Fibroblast of upper back skin (primary cell): ENCODE measurements around the gene GABBR2.
"Not testable (repeated sequence)": the region's sequence is repeated elsewhere in the genome, so short reads cannot be mapped to it uniquely, and the experiment has no call there.

Experiments used
- DNase-seq: peaks from one replicate; pipeline ENCODE4 v3.0.0-alpha.2; 2013

Gene GABBR2

DNA sequence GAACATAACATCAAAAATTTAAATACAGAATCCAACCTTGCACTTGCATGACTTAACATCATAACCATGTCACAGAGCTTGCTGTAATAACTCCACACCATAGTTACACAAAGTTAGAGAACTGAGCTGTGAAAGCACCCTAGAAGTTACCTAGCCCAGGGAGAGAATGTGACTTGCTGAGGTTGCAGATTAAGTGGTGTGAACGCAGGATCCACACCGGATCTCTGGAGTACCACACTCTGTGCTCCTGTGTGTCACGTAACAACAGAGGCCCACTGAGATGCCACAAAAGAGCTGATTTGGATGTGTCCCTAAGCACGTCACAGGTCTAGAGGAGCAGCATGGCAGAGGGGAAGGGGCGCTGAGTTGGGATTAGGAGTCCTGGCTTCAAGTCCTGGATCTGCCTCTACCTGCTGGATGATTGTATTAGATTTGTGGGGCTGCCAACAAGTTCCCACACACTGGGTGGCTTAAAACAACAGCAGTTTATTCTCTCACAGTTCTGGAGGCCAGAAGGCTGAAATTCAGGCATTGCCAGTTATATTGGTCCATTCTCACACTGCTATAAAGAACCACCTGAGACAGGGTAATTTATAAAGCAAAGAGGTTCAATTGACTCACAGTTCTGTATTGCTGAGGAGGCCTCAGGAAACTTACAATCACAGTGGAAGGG lies 240.0 kb downstream of the GABBR2 start:
- no peak for DNase-seq

DNA sequence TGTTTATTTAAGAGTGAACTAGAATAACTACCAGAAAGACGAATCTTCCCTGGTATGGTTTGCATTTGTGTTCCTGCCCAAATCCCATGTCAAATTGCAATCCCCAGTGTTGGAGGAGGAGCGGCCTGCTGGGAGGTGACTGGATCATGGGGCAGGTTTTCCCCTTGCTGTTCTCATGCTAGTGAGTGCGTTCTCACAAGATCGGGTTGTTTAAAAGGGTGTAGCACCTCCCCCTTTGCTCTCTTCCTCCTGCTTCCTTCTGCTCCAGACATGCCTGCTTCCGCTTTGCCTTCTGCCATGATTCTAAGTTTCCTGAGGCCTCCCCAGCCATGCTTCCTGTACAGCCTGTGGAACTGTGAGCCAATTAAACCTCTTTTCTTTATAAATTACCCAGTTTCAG lies 242.9 kb downstream of the GABBR2 start:
- no peak for DNase-seq

DNA sequence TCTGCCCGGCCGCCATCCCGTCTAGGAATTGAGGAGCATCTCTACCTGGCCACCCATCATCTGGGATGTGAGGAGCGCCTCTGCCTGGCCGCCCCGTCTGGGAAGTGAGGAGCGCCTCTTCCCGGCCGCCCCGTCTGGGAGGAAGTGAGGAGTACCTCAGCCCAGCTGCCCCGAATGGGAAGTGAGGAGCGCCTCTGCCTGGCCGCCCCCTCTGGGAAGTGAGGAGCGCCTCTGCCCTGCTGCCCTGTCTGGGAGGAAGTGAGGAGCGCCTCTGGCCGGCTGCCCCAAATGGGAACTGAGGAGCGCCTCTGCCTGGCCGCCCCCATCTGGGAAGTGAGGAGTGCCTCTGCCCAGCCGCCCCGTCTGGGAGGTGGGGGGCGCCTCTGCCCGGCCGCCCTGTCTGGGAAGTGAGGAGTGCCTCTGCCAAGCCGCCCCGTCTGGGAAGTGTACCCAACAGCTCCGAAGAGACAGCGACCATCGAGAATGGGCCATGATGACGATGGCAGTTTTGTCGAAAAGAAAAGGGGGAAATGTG lies 244.5 kb downstream of the GABBR2 start:
- not testable (repeated sequence) for DNase-seq

DNA sequence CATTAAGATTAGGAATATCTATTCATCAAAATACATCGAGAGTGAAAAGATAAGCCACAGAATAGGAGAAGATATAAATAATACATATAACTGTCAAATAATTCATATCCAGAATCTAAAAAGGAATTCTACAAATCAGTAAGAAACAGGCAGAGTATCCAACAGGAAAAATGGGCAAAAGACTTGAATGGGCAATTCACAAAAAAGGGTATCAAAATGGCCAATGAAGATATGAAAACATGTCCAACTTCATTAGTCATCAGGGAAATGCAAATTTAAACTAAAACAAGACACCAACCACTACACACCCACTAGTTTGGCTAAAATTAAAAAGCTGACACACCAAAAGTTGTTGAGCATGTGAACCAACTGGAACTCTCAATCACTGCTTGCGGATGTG lies 246.4 kb downstream of the GABBR2 start:
- no peak for DNase-seq

DNA sequence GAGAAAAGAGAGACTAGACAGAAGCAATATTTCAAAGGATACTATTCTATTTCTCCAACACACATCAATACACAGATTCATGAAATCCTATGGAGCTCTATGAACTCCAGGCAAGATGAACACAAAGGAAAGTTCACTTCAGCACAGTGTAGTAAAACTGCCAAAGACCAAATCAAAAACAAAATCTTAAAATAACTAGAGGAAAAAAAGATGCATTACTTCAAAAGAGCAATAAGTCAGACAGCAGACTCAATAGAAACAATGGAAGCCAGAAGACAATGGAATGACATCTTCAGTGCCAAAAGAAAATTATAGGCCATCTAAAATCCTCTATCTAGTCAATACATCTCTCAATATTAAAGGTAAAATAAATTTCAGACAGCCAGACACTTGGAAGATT lies 248.0 kb downstream of the GABBR2 start:
- DNase-seq = no peak

DNA sequence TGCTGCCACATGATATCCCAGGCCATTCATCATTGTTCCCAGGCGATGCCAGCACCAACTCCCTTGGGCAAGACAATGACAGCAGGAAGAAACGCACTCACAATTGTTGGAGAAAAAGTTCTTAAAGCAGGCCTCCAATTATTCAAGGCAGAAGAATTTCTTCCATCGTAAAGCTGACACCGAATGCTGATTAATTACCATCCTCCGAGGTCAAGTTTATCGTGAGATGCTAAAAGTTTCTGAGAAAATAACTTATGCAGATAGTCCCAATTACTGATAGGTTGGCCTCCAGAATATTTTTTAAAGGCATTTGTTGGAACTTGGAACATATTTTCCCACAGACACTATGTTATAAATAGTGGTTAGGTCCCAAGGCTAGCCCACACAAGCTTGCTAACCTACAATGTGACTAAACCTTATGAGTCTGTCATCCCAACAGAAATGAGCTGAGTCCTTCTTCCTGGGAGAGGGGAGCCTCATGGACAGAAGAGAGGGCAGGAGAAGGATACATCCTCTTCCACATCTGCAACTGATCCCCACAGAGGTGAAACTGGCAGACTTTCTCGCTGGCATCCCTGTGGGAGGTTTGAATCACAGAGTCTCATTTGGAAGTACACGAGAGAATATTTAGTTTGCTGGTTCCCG lies 250.9 kb downstream of the GABBR2 start:
- DNase-seq = no peak

DNA sequence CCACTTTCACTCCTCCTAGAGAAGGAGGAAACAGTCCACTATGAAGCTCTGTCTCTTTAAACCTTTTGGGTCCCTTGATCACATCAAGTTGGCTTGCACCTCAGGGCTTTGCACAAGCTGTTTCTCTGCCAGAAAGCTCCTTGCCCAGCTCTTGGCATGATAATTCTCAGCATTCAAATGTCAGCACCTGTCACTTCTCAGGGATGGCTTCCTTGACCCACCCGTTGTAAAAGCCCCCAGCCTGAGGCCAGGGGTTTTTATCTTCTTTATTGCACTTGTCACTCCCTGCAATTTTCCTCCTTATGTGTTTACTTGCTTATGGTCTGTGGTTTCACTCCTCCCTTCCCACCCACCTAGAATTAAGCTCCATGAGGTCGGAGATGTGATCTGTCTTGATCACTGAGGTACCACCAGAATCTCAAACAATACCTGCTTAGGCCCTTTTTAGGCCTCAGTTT lies 252.6 kb downstream of the GABBR2 start:
- no peak for DNase-seq

DNA sequence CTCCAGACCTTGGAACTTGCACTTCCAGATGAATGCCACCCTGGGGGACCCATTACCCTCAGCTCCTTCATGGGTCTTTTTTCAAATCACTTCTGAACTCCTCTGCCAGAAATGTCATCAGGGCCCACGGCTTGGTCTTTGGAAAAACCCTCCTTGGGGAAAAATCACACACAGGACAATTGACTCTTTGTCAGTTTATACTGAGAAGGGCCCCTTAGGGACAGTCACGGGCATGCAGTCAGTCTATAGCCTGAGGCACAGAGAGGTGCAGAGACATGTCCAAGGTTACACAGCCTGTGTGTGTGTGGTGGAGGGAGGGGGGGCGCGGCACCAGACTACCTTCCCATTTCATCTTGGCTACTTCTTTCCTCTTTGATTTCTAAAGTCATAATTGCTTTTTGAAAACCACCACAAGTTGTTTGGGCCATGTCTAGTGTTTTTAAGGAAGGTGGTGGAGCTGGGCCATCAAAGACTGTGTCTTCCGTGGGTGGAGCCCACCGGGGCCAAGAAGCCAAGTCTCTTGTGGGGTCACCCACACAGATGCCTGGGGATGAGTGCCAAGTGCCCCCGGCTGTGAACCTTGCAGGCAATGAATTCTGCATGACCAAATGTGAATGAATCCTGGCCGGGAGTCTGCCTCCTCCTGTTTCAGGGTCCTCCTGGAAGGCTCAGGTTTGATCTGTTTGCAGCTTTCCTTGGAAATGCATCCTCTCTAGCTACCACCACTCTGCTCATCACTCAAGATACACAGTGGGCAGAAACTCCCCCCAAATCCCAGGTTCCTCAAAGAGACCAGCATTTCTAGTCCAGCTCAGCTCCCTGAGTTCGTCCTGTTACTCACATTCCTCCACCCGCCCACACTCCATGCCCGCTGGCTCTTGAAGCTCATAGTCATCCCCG lies 253.2 kb downstream of the GABBR2 start:
- peak; percentile 6 for DNase-seq

DNA sequence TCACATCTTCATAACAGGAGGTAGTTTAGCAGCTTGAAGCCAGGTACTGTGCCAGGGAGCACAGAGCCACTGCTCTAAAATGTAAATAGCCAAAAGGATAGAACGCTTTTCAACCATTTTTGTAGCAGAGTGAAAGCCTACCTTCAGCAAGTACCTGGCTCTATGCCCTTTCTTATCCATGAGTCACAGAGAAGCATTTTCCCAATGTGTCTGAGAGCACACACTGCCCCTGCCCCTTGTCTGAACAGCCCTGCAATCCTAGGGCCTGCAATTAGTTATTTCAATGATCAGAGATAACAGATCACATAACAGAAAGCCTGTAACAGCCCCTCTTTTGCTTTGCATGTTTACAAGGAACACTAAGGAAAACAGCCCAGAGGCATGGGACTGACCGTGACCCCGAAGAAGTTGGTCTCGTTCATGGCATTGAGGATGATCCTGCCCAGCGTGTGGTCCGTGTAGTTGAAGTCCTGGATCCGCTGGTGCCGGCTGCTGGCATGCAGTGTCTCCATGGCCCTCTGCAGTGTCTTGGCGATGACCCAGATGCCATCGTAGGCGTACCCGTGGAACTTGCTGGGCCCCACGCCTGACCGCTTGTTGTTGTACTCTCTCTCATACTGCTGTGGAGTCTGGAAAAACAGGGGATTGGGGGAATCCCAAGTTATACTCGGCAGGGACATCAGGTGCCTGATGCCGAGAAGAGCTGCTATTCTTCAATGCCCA lies 255.0 kb downstream of the GABBR2 start:
- DNase-seq = peak; percentile 13

DNA sequence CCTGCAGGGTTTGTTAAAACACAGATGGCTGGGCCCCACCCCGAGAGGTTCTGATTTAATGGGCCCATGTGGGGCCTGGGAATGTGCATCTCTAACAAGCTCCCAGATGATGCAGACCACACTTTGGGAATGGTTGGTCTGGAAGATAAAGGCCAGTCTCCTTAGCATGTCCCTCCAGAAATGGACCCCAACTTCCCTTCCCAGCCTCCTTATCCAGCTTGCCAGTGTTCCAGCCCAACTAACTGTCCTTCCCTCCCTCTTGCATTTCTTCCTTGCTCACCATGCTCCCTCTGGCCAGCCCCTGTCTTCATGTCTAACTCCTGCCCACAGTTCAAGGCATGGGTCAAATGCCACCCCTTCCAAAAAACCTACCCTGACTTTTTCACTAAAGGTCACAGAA lies 257.2 kb downstream of the GABBR2 start:
- DNase-seq = no peak

DNA sequence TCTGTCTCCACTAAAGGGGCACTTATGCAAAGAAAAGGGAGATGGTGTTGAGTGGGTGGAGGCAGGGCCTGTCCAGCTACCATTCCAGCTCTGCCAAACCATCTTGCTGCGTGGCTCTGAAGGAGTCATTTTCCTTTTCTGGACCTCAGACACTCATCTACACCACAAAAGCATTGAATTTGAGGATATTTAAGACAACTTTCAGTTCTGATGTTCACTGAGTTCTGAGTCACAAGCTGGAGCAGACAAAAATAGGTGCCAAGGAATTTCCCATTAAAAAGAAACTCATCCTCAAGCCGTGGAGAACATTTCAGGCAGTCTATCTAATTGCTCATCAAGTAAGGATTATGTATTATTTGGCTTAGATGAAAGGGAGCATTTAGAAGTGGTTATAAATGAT lies 258.2 kb downstream of the GABBR2 start:
- peak; percentile 41 for DNase-seq

DNA sequence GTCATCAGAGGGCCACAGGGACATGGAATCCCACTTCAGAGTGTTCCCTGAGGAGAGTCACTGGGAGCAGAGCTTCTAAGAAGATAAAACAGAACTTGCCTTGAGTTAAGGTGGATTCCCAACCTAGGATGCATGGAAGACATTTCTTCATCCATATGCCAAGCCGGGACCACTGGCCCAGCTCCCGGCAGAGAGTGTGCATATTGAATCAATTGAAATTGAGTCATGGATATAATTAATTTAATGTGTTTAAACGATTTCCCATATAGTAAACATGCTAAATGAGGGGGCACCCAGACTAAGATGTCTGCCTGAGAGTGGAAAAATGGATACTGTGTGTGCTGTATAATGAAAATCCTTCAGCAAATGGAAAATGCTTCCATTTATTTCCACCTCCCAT lies 258.9 kb downstream of the GABBR2 start:
- DNase-seq = peak; percentile 28

DNA sequence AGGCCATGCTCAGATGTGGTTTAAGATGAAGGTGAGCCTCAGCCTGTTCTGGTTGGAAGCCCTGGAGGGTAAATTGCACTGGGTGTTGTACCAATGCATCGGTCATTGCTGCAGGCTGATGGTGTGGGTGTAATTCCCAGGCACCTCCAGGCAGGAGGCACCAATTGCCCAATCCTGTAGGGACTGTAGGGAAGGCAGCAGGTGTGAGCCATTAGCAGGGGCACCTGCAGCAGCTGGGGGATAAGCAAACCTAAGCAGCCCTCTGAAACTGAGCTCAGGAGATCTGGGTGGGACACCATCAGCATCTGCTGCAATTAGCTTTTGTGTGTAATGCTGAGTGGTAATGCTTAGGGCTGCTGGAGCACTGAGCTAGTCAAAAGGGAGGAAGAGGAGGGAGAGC lies 263.2 kb downstream of the GABBR2 start:
- no peak for DNase-seq

DNA sequence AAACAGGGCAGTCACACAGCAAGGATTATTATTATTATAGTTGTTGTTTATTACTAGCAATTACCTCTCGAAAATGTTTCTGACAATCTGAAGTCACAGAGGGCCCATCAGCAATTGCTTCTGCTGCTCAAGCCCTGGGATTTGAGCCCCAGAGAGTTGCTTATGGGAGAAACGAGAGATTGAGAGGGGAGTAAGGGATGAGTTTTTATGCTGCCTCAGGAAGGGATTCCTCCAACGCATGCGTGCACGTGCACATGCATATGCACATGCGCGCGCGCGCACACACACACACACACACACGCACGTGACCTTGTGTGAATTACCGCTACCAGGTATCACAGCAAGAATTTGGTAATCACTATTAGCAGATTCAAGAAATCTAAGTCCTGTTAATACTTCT lies 264.1 kb downstream of the GABBR2 start:
- no peak for DNase-seq

DNA sequence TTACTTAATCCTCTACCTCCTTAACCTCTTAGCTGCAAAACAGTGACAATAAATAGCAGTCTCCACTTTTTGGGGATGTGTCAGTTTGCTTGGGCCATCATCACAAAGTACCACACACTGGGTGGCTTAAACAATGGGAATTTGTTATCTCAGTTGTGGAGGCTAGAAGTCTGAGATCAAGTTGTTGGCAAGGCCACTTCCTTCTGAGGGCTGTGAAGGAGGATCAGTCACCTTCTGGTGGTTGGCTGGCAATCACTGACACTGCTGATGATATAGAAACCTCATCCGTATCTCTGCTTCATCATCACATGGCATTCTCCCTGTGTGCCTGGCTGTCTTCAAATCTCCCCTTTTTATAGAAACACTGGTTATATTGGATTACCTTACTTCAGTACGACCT lies 266.2 kb downstream of the GABBR2 start:
- DNase-seq = no peak

DNA sequence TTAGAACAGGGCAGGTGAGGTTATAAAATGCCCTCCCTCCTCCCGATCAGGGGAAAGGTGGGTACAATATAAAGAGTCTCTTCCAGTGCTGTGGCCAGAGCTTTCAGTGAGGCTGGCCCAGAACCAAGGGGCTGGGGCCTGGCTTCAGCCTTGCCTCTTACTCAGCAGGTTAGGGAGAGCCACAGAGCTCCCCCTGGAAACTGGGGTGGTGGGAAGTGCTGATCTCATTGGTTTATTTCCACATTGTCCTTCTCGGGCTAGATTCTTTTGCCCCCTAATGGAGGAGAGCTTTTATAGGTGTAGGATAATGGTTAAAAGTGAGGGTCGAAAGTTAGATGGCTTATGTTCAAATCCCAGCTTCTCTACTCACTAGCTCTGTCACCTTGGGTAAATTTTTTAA lies 266.6 kb downstream of the GABBR2 start:
- no peak for DNase-seq

DNA sequence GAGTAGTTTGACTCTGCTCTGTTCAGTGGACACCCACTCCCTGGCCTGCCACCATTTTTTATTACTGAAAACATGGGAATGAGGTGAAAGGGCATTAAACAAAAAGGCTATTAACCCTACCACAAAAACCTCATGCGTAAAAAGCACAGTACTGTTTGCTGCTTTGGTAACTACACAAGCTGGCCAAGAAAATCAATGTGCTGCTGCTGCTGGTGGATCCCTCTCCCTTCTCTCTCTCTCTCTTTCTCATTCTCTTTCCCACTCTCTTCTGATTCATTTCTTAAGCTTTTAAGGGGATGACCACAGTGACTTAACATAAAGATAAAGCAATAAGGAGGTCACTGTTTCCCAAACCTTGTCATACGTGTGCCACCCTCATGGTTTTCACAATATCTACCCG lies 270.1 kb downstream of the GABBR2 start:
- no peak for DNase-seq

DNA sequence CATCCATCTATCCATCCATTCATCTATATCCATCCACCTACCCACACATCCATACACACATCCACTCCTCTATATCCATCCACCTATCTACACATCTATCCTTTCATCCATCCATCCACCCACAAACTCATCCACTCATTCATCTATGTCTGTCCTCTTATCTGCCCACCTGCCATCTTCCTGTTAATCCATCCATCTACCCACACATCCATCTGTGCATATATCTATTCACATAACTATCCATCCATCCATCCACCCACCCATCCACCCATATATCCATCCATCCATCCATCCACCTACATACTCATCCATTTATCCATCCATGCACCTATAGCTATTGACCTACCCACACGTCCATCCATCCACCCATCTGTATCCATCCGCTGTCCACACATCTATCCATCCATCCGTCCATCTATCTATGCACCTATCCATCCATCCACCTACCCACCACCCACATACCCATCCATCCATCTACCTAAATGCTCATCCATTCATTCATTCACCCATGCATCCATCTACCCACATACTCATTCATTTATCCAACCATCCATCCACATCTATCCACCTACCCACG lies 271.2 kb downstream of the GABBR2 start:
- DNase-seq = no peak

DNA sequence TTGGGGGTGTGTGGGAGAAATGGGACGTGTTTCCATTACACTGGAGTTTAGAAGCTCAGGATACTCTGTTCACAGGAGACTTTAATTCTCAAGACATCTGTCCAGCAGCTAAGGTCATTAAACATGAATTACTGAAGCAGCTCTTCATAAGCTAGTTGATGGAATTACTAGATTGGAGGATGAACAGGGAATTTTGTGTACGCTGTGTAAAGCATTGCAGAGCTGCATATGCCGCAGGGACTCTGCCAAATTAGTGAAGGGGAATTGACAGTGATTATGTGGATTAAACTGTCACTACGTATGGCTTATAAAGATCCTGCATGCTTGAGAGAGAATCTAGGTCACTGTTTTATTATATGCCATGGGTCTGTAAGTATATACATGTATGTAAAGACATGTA lies 275.8 kb downstream of the GABBR2 start:
- no peak for DNase-seq

DNA sequence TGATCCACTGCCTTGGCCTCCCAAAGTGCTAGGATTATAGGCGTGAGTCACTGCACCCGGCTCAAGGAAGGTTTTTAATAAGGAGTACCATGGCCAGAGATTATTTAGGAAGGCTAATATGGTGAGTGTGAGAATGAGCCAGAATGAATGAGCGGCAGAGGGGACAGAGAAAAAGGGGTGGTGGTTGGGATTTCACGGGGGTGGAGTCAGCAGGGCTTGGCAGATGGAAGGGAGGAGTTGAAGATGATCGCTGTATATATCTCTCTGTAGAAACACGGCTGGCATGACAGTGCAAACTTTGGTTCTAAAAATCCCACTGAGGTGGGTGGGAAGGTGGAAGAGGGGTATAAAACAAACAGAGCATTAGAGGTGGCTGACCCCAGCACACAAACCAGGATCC lies 276.6 kb downstream of the GABBR2 start:
- no peak for DNase-seq

DNA sequence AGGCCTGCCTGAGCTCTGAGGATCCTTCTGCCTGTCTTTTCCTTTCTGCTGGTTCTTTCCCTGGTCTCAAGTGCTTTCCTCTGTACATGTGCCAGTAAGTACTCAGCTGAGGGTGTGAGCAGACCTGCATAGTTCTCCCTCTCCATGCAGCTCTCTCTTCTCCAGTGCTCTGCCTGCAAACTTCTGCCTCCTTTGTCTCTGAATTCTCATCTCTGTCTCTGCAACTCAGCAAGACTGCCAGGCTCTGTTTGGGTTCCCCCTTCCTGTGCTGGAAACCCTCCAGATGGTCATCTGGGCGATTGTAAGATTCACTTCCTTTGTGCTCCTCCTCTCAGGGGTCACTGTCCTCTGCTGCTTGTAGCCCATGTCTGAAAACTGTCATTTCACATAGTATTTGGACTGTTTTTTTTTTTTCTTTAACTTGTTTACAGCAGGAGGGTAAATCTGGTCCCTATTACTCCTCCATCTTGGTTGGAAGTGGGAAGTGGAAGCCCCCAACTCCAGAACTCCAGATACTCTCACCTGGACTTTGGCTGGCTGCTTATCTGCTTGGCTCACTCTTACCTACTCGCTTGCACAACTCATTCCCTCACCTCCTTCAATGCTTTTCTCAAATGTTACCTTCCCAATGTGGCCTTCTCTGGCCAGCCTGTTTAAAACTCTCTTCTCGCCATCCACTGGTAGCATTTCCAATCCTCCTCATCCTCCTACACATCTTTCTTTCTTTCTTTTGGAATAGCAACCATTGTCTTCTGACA lies 278.0 kb downstream of the GABBR2 start:
- DNase-seq = no peak

DNA sequence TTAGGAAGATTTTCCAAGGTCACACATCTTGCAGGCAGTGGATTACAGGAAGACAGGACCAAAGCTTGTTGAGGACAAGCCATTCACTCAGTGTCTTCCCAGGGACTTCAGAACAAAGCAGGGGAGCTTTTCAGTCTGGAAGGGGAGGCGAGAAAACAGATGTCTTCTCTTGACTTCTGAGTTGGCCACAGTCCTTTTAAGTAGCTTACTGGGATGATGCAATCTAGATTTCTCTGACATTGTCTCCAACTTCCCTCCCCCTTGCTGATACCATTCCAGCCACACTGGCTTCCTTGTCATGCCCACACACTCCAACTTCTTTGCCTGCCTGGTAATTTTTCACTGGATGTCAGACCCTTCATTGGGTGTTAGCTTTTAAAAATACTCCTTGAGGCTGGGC lies 279.1 kb downstream of the GABBR2 start:
- DNase-seq = peak; percentile 78
